MG63 (cell line): ENCODE results near the gene RDX. TPM values are rescaled to one million over a fixed set of nuclear protein-coding genes. Genes with fewer than 3 reads are reported as not detected.

ENCODE experiments used
- DNase-seq: peaks from one replicate; pipeline ENCODE4 v3.0.0-alpha.2; 2020
- H3K27me3 ChIP-seq: fragments of 250-450 bp; sonication (Bioruptor Pico); 2 replicates; pipeline ENCODE4 v1.5.1; 2020; ENCODE audit warnings: mild to moderate bottlenecking, moderate library complexity
- H3K36me3 ChIP-seq: fragments of 250-450 bp; sonication (Bioruptor Pico); 2 replicates; pipeline ENCODE4 v1.5.1; 2020; ENCODE audit warnings: mild to moderate bottlenecking, moderate library complexity
- H3K4me3 ChIP-seq: fragments of 250-450 bp; sonication (Bioruptor Pico); 2 replicates; pipeline ENCODE4 v1.5.1; 2020; ENCODE audit warnings: mild to moderate bottlenecking, moderate library complexity
- H3K9me3 ChIP-seq: fragments of 250-450 bp; sonication (Bioruptor Pico); 2 replicates; pipeline ENCODE4 v1.5.1; 2020; ENCODE audit warnings: mild to moderate bottlenecking, moderate library complexity
- total RNA-seq: library from RNA; depleted of rRNA; stranded (reverse); fragments of >200 nt; shearing (Covaris generic); gene quantifications from 2 replicates; pipeline ENCODE4 v1.2.3, GENCODE V29; 2014; ENCODE audit warnings: low replicate concordance; rRNA removed

The RDX gene
- total RNA-seq, 1 experiment from 2014 or later: 69.5 TPM

- no peak overlapping the region for H3K4me3 ChIP-seq
- no peaks in the 10 kb centered on the region for H3K27me3 ChIP-seq
- no peak for DNase-seq
- H3K36me3 ChIP-seq: no peaks in the 10 kb centered on the region; the same call in 1 of the 2 replicates
- no peaks in the 10 kb centered on the region for H3K9me3 ChIP-seq
Measured at GRCh38 chr11:110148775-110149744, 147.4 kb downstream of the RDX start.

GRCh38 chr11:110147962-110148709 is 148.3 kb downstream of the RDX start:
- H3K4me3 ChIP-seq: no peak overlapping the region
- DNase-seq: no peak
- H3K36me3 ChIP-seq: no peaks in the 10 kb centered on the region; the same call in 1 of the 2 replicates
- H3K27me3 ChIP-seq: no peaks in the 10 kb centered on the region
- no peaks in the 10 kb centered on the region for H3K9me3 ChIP-seq

GRCh38 chr11:110141812-110142211 is 154.6 kb downstream of the RDX start:
- H3K9me3 ChIP-seq: no peaks in the 10 kb centered on the region
- DNase-seq: no peak
- peaks cover 7% of the 10 kb centered on the region; the same call in 1 of the 2 replicates for H3K36me3 ChIP-seq

GRCh38 chr11:110134110-110134509 is 162.3 kb downstream of the RDX start:
- H3K9me3 ChIP-seq: no peaks in the 10 kb centered on the region
- no peak for DNase-seq
- H3K27me3 ChIP-seq: no peaks in the 10 kb centered on the region
- peaks cover 7% of the 10 kb centered on the region; the same call in 1 of the 2 replicates for H3K36me3 ChIP-seq
- H3K4me3 ChIP-seq: no peak overlapping the region

More at GRCh38 chr11:110141812-110142211, 154.6 kb downstream of the RDX start:
- no peak overlapping the region for H3K4me3 ChIP-seq
- no peaks in the 10 kb centered on the region for H3K27me3 ChIP-seq

- DNase-seq: no peak
- Histone ChIP-seq H3K36me3 (peaks cover 7% of the 10 kb centered on the region; the same call in 1 of the 2 replicates), H3K9me3 (no peaks in the 10 kb centered on the region), H3K4me3 (no peak overlapping the region), H3K27me3 (no peaks in the 10 kb centered on the region)
Measured at GRCh38 chr11:110133160-110133559, 163.3 kb downstream of the RDX start.

GRCh38 chr11:110131386-110132123 is 164.9 kb downstream of the RDX start:
- Histone ChIP-seq H3K36me3 (no peaks in the 10 kb centered on the region), H3K27me3 (no peaks in the 10 kb centered on the region), H3K4me3 (no peak overlapping the region), H3K9me3 (no peaks in the 10 kb centered on the region)
- DNase-seq: no peak

- H3K27me3 ChIP-seq: no peaks in the 10 kb centered on the region
- no peak overlapping the region for H3K4me3 ChIP-seq
- no peak for DNase-seq
- no peaks in the 10 kb centered on the region for H3K36me3 ChIP-seq
- no peaks in the 10 kb centered on the region for H3K9me3 ChIP-seq
Measured at GRCh38 chr11:110130642-110131238, 165.7 kb downstream of the RDX start.

- H3K36me3 ChIP-seq: no peaks in the 10 kb centered on the region; the same call in 1 of the 2 replicates
- no peaks in the 10 kb centered on the region for H3K9me3 ChIP-seq
- H3K27me3 ChIP-seq: no peaks in the 10 kb centered on the region
- H3K4me3 ChIP-seq: no peak overlapping the region
- no peak for DNase-seq
Measured at GRCh38 chr11:110128161-110128560, 168.3 kb downstream of the RDX start.

GRCh38 chr11:110126936-110127335 is 169.5 kb downstream of the RDX start:
- Histone ChIP-seq H3K4me3 (no peak overlapping the region), H3K36me3 (no peaks in the 10 kb centered on the region; the same call in 1 of the 2 replicates), H3K27me3 (no peaks in the 10 kb centered on the region), H3K9me3 (no peaks in the 10 kb centered on the region)
- DNase-seq: no peak

- DNase-seq: no peak
- Histone ChIP-seq H3K36me3 (no peaks in the 10 kb centered on the region; the same call in 1 of the 2 replicates), H3K9me3 (no peaks in the 10 kb centered on the region), H3K4me3 (no peak overlapping the region), H3K27me3 (no peaks in the 10 kb centered on the region)
Measured at GRCh38 chr11:110125632-110126031, 170.8 kb downstream of the RDX start.

Other genes starting within 250 kb of the RDX start
- 2.5 and 3.7 TPM in 2 replicates for gene ZC3H12C, start 203.2 kb downstream of the RDX start, total RNA-seq
- 19.7 and 20.3 TPM in 2 replicates for gene FDX1, start 133.3 kb upstream of the RDX start, total RNA-seq